Stimulated activated naive CD4-positive, alpha-beta T cell treated with Interleukin-2 at 50 U/mL for 16 hours (primary cell): ENCODE results near the gene HSFX2.
"Not testable (repeated sequence)": the region's sequence is repeated elsewhere in the genome, so short reads cannot be mapped to it uniquely, and the experiment has no call there.

Source experiments
- DNase-seq: peaks from one replicate; lab custom pipeline; 2025; lab: John Stamatoyannopoulos, UW

The HSFX2 gene

GRCh38 chrX:149587359-149587758, 7.8 kb downstream of the HSFX2 start, which contains the start of gene MAGEA9B:
MAGEA9B (minus strand) TSS chrX:149587459; CDS start chrX:149583179, 4,280 bp downstream.
- DNase-seq = not testable (repeated sequence)

GRCh38 chrX:149585631-149586030, 9.5 kb downstream of the HSFX2 start:
- not testable (repeated sequence) for DNase-seq

DNA sequence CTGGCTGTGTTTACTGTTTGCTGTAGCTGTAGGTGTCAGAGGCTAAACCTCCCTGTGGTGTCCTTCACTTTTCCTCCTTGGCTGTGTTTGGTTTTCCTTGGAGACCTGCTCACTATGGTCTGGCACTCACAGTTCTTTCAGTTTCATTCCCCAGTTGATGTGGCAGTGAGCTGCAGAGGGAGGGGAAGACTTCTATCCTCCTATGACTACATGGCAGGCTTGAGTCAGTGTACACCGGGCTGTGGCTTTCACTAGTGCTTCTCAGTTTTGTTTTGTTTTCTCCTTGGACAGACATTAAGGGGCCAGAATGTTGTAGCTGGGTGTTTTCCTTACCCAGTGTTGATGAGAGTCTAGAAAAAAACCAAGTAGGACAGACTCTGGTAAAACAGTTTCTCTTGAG, 21.7 kb downstream of the HSFX2 start:
- not testable (repeated sequence) for DNase-seq

DNA sequence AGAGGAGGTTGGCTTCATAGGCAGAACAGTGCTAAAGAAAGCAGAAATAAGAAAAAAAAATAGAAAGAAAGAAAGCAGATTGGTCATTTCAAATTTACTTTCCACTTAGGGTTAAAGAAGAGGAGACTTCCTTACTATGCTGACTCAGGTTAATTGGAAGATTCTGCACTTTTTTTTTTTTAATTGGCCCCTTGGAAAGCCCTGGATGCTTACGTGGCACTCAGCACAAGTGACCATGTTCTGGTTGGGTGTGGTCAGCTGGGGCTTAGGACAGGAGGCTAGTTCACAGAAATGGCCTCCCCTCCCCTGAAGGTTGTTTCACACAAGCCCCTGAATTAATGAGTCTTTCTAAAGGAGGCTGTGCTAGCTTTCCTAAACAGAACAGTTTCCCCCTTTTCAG, 22.4 kb downstream of the HSFX2 start:
- no peak for DNase-seq

DNA sequence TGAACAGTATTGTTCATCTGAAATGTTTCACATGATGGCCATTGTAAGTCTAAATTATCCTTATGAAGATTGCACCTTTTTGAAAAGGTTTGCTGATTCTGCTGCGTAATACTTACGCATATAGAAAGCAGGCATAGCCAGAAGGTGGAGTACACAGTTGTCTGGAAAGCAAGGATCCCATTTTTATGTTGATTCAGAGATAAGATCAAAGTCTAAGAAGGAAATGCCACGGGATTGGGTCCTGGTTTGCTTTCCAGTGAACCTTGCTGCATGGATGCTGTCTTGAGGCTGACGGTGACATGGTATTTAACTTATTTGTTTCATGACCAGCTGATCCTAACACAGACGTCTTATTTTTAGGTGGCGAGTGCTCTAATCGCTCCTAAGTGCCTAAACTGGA, 23.3 kb downstream of the HSFX2 start:
- no peak for DNase-seq

- DNase-seq = no peak
Measured at GRCh38 chrX:149570668-149571067, 24.4 kb downstream of the HSFX2 start.

DNA sequence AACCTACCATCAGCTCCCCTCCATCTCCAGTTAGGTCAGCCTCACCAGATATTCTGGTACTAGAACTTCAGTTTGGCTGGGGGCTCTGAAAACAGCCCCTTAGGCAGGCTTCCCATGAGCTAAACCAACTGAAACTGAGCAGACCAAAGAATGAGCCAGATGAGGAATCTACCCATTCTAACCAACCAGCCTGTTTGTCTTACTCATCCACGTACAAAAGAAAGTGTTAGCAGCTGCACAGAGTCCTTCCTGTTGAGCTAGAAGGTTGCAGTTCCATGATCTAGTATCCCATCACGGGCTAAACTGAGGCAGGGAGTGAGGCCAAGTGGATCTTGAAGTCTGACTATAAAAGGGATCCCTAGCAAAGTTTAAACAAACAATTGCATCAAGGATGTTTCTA, 25.3 kb downstream of the HSFX2 start:
- no peak for DNase-seq

DNA sequence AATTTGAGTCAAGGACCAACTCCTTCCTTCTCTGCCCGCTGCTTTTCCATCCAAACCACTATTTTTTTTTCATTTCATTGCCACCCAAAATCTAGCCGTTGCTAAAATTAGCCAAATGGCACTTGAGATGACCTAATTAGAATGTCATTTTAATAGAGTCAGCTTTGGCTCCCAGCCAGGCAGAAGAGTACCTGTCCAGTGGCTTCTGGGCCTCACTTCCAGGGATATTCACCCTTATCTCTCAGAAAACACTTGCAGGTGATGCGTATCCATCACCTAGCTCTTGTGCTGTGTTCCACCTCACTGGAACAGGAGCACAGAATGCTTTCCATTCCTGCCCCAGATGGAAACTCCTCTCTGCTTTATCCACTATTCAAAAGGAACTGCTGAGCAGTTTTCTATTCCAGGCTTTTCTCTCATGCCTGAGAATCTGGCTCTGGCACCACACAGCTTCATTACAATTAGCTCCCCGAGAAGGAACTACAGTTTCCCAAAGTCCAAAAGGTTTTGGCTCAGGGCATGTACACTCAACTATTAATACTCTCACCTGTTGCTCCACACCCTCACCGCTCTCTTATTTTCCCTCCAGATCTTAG, 26.3 kb downstream of the HSFX2 start:
- no peak for DNase-seq

GRCh38 chrX:149567621-149568417, 27.3 kb downstream of the HSFX2 start:
- DNase-seq = no peak

DNA sequence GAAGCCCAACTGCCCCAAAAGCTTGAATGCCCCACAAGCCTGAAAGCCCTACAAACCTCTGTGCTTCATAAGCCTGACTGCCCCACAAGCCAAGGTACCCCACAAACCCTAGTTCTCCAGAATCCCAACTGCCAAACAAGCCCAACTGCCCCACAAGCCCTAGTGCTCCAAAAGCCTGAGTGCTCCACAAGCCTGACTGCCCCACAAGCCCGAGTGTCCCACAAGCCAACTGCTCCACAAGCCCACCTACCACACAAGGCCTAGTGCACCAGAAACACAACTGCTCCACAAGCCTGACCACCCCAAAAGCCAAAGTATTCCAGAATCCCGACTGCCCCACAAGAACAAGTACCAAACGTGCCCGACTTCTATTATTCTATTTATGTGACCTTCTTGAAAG, 31.8 kb downstream of the HSFX2 start:
- no peak for DNase-seq

- not testable (repeated sequence) for DNase-seq
Measured at GRCh38 chrX:149555251-149555650, 39.9 kb downstream of the HSFX2 start.

DNA sequence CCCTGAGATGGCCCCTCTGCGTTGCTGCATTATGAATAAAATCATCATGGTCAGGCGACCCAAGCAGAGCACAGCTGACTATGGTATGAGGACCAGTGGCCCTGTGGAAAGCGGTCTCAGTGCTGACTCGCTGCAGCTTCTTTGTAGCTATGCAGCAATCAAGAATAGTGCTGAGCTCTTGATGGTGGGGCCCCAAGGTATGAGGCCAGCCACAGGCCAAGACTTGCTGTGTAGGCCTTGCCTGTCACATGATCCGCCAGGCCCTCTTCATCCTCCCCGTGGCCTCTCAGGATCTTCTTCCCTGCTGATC, 43.2 kb downstream of the HSFX2 start:
- DNase-seq = not testable (repeated sequence)

- not testable (repeated sequence) for DNase-seq
Measured at GRCh38 chrX:149551245-149551938, 43.7 kb downstream of the HSFX2 start.

- not testable (repeated sequence) for DNase-seq
Measured at GRCh38 chrX:149550454-149550853, 44.7 kb downstream of the HSFX2 start.

DNA sequence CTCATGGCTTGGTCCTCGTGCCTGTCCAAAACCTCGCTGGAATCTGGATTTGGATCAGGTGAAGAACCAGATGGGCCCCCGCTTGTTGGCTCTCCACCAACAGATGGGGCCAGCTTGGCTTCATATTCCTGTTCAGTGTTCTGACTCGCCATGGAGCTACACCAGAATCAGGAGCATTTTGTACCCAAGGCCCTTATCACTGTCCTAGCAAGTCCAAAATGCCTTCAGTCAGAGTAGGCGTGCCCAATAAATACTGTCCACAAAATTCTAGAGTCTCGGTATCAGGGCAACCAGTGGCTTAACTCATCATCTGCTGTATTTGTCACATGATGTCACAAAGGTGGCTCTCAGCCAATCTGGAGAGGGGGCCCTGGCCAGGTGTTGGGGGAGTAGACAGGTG, 45.4 kb downstream of the HSFX2 start, which contains the start of gene HSFX3:
Gene HSFX3, minus strand, starts transcription at position 224 of the 400 bp plus-strand sequence. Its CDS starts 72 bp downstream, at position 152.
- not testable (repeated sequence) for DNase-seq

GRCh38 chrX:149547782-149548181, 47.3 kb downstream of the HSFX2 start:
- not testable (repeated sequence) for DNase-seq

- not testable (repeated sequence) for DNase-seq
Measured at GRCh38 chrX:149546962-149547361, 48.2 kb downstream of the HSFX2 start.

GRCh38 chrX:149545545-149546543, 49.3 kb downstream of the HSFX2 start:
- DNase-seq = not testable (repeated sequence)
